RWPE1 (cell line): ENCODE data around the gene KDM5A.

Experiments used
- CTCF ChIA-PET: fragments of 350-600 bp; sonication (Branson Sonifier 250); formaldehyde crosslinking; extraction: SDS; loops from one replicate; lab custom pipeline; 2021; lab: Yijun Ruan, JAX
- POLR2A ChIA-PET: fragments of 400-600 bp; formaldehyde crosslinking; extraction: SDS; loops from one replicate; lab custom pipeline; 2020; ENCODE audit warnings: antibody characterized with exemption; ENCODE audit not compliant: low non-redundant PET; lab: Yijun Ruan, JAX
- DNase-seq: peaks from one replicate; pipeline ENCODE4 v3.0.0; 2012; ENCODE audit warnings: low spot score
- H3K27ac ChIP-seq: fragments of 450-650 bp; 2 replicates; pipeline ENCODE4 v1.5.1; 2017
- TF ChIP-seq, protein P1 (sequence below): fragments of 450-650 bp; conservative IDR thresholded peaks from 2 replicates; pipeline ENCODE4 v1.5.1; 2017; ENCODE audit warnings: low read depth, mild to moderate bottlenecking

Gene KDM5A

DNA sequence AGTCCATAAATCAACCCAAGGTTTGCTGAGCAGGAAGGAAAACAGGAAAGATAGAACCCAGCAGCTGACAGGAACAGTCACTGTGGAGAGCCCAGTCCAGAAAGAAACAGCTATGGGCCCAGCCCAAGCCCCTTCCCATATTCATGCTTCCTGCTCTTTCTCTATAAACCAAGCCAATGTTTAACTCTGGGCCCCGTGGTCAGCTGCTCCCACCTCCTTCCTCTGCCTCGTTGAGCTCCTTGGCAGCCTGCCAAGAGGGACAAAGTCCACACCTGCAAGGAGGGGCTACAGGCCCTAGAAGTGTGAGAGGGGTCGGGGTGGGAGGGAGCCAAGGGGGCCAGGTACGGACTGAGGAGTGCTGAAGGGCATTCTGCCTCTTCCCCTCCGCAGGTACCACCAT lies 136.5 kb downstream of the KDM5A start:
- ChIA-PET CTCF (no interaction called here), POLR2A (no interaction called here)
- DNase-seq: no peak

DNA sequence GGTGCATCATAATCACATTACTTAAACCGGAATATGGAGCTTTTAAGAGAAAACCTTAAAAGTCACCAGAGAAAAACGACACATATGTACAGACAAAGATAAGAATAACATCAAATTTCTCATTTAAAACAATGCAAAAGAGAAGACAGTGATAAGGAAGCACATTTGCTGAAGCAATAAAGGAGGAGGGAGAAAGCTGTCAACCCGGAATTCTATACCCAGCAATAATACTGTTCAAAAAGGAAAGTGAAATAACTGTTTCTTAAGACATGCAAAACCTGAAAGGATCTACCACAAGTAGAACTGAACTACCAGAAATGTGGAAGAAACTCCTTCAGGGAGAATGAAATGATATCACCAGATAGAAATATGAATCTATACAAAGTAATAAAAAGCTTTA lies 141.8 kb downstream of the KDM5A start:
- CTCF ChIA-PET: interaction anchor here (0.6 kb wide), 1 partner anchor 27 kb away, joined by 3 read pairs; no protein-coding TSS in a partner anchor

More for the DNA sequence above, 136.5 kb downstream of the KDM5A start:
- no peak overlapping the region for H3K27ac ChIP-seq
- TF ChIP-seq, protein P1, sequence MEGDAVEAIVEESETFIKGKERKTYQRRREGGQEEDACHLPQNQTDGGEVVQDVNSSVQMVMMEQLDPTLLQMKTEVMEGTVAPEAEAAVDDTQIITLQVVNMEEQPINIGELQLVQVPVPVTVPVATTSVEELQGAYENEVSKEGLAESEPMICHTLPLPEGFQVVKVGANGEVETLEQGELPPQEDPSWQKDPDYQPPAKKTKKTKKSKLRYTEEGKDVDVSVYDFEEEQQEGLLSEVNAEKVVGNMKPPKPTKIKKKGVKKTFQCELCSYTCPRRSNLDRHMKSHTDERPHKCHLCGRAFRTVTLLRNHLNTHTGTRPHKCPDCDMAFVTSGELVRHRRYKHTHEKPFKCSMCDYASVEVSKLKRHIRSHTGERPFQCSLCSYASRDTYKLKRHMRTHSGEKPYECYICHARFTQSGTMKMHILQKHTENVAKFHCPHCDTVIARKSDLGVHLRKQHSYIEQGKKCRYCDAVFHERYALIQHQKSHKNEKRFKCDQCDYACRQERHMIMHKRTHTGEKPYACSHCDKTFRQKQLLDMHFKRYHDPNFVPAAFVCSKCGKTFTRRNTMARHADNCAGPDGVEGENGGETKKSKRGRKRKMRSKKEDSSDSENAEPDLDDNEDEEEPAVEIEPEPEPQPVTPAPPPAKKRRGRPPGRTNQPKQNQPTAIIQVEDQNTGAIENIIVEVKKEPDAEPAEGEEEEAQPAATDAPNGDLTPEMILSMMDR: no peak

DNA sequence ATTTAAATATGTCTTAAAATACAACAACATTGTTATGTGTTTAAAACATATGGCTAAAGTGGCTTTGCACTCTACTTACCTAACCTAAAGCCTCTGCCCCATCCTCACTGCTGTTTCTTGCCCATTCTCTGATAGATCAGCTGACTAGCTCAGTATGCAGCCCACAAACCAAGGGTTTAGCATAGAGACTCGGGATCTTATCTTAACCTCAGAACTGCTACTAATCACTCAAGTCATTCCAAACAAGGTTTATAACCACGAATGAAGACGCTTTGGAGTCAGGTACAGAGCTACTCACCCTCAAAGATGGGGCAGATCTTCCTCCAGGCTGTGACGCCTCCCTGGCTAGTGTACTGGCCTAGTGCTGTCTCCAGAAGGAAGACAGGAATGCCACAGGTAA lies 145.7 kb downstream of the KDM5A start:
- CTCF ChIA-PET: no interaction called here
- TF ChIP-seq, protein P1: no peak
- no peak overlapping the region for H3K27ac ChIP-seq
- DNase-seq: no peak
- POLR2A ChIA-PET: no interaction called here

More for the DNA sequence above, 141.8 kb downstream of the KDM5A start:
- POLR2A ChIA-PET: no interaction called here
- no peak for DNase-seq
- H3K27ac ChIP-seq: no peak overlapping the region
- TF ChIP-seq, protein P1: no peak

DNA sequence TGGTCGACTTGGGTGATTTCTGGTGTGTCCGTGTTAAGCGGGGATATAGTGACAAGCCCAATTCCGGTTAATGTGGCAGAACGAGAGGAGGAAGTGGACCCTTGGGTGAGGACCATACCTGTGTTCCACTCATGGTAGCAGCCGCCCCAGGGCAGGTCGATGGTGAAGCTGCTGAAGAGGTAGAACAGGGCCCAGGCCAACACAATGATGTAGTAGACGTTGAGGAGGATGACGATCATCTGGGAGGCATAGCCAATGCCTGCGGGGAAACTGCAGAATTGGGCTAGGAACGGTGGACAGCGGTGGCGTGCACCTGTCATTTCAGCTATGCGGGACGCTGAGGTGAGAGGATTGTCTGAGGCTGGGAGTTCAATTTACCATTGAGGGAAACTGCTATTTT lies 146.6 kb downstream of the KDM5A start:
- DNase-seq: no peak
- POLR2A ChIA-PET: no interaction called here
- no peak overlapping the region for H3K27ac ChIP-seq
- CTCF ChIA-PET: interaction anchor here (0.5 kb wide), 1 partner anchor 10 kb away, joined by 3 read pairs; no protein-coding TSS in a partner anchor
- TF ChIP-seq, protein P1: no peak

DNA sequence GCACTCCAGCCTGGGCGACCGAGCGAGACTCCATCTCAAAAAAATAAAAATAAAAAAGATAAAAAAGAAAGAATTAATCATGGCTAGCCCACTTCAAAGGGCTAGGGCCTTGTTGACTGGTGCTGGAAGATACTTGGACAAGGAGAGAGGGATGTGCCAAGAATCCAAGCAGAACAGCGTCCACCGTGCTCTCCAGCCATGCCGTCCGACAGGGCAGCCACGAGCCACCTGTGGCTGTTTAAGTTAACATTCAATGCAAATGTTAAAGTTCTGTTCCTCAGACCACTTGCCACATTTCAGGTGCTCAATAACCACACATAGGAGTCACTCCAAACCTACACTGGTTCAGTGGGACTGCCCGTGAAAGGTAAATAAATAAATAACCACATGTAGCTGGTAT lies 147.9 kb downstream of the KDM5A start:
- TF ChIP-seq, protein P1: no peak
- H3K27ac ChIP-seq: no peak overlapping the region
- no peak for DNase-seq
- CTCF ChIA-PET: no interaction called here
- POLR2A ChIA-PET: no interaction called here

DNA sequence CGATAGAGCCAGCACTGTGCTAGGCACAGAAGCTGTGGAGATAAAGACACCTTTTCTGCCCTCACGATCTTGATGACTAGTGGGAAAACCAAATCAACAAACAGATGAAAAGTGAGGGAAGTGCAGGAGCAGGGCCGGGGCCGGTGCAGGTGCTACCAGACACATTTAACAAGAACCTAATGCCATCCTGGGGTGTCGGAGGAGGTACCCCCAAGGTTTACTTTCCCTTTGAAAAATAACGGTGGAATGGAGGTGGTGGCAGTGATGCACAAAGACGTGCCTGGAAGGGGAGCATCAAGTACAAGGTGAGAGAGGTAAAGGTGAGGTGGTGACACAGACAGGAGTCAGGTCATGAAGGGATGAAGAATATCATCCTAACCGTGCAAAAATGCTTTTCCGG lies 148.6 kb downstream of the KDM5A start:
- ChIA-PET CTCF (no interaction called here), POLR2A (no interaction called here)
- no peak overlapping the region for H3K27ac ChIP-seq
- no peak for DNase-seq
- TF ChIP-seq, protein P1: no peak
